ENCODE measurements around the gene PDZD2. TPM values are rescaled to one million over a fixed set of nuclear protein-coding genes. Genes with fewer than 3 reads are reported as not detected.
A peak's percentile ranks its signal among the peaks of the same experiment; 100 is the strongest.

The PDZD2 gene
- polyA plus RNA-seq, 3 donors from 2014 or later: 0.37 TPM; not detected in 2

GRCh38 chr5:31645420-31646081, 6.6 kb downstream of the PDZD2 start:
- Mint-ChIP-seq H3K27ac (no peak overlapping the region), H3K27me3 (ENCODE audit: low read depth in 3 of 3) (peaks cover 1 to 6% (median 3%) of the 10 kb centered on the region in 3 donors), H3K4me1 (no peaks in the 10 kb centered on the region), H3K36me3 (no peaks in the 10 kb centered on the region), H3K9me3 (no peaks in the 10 kb centered on the region), H3K4me3 (no peak overlapping the region)
- DNase-seq: no peak

GRCh38 chr5:31648326-31648725, 9.4 kb downstream of the PDZD2 start:
- H3K4me3 Mint-ChIP-seq: no peak overlapping the region
- H3K4me1 Mint-ChIP-seq: no peaks in the 10 kb centered on the region
- H3K27me3 Mint-ChIP-seq (ENCODE audit: low read depth in 3 of 3): peaks cover 1 to 6% (median 3%) of the 10 kb centered on the region in 3 donors
- H3K27ac Mint-ChIP-seq: no peak overlapping the region
- no peaks in the 10 kb centered on the region for H3K36me3 Mint-ChIP-seq
- no peaks in the 10 kb centered on the region for H3K9me3 Mint-ChIP-seq
- no peak for DNase-seq

GRCh38 chr5:31651241-31651640, 12.3 kb downstream of the PDZD2 start:
- no peak overlapping the region for H3K27ac Mint-ChIP-seq
- no peak for DNase-seq
- peaks cover 1 to 10% (median 3%) of the 10 kb centered on the region in 3 donors for H3K27me3 Mint-ChIP-seq (ENCODE audit: low read depth in 3 of 3)
- H3K9me3 Mint-ChIP-seq: no peaks in the 10 kb centered on the region
- H3K4me1 Mint-ChIP-seq: no peaks in the 10 kb centered on the region
- H3K4me3 Mint-ChIP-seq: no peak overlapping the region
- H3K36me3 Mint-ChIP-seq: no peaks in the 10 kb centered on the region

DNA sequence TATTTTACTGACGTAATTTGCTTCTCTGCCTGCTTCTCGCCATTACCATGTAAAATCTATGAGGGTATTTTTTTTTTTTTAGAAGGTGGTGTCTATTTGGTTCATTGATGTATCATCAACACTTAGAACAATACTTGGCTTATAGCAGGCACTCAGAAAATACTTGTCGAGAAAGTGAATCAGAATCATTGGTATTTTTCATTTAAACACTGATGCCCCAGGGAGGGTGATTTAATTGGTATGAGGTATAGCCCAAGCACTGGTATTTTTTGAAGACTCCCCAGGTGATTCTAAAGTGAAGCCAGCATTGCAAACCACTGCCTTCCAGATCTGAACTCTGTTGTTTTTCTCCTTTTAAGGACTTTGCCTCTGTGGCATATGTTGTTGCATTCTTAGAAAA, 16.6 kb downstream of the PDZD2 start:
- Mint-ChIP-seq H3K36me3 (no peaks in the 10 kb centered on the region), H3K27me3 (ENCODE audit: low read depth in 3 of 3) (peaks cover 1 to 10% (median 3%) of the 10 kb centered on the region in 3 donors), H3K9me3 (no peaks in the 10 kb centered on the region), H3K4me1 (no peaks in the 10 kb centered on the region), H3K27ac (no peak overlapping the region), H3K4me3 (no peak overlapping the region)
- no peak for DNase-seq

DNA sequence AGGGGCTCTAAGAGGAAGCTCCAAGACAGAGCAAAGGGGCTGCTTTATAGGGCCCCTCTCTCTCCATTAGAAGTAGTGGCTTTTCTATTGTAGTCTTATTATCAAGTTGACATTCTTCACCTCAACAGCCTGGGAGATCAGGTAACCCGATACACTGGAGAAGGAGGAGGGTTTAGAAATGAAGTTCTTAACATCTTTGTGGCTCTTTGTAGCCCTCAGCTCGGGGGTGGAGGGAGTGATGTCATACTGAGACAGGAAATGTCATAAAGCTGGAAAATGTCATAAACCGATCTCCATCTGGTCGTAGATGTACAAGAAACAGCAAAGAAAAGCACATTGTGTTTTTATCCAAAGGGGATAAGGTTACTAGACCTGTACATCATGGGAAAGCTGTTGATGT, 17.9 kb downstream of the PDZD2 start:
- Mint-ChIP-seq H3K4me3 (no peak overlapping the region), H3K9me3 (no peaks in the 10 kb centered on the region), H3K4me1 (no peaks in the 10 kb centered on the region), H3K27me3 (ENCODE audit: low read depth in 3 of 3) (peaks cover 1 to 10% (median 3%) of the 10 kb centered on the region in 3 donors), H3K36me3 (no peaks in the 10 kb centered on the region), H3K27ac (no peak overlapping the region)
- no peak for DNase-seq

GRCh38 chr5:31657315-31657979, 18.5 kb downstream of the PDZD2 start:
- no peak for DNase-seq
- H3K27me3 Mint-ChIP-seq (ENCODE audit: low read depth in 3 of 3): peaks cover 1 to 10% (median 3%) of the 10 kb centered on the region in 3 donors
- no peak overlapping the region for H3K4me3 Mint-ChIP-seq
- no peaks in the 10 kb centered on the region for H3K36me3 Mint-ChIP-seq
- H3K9me3 Mint-ChIP-seq: no peaks in the 10 kb centered on the region
- H3K27ac Mint-ChIP-seq: no peak overlapping the region
- H3K4me1 Mint-ChIP-seq: no peaks in the 10 kb centered on the region

- no peak for DNase-seq
- Mint-ChIP-seq H3K9me3 (no peaks in the 10 kb centered on the region), H3K27ac (no peak overlapping the region)
These were observed 22.3 kb downstream of the PDZD2 start for GRCh38 chr5:31661257-31661656.

DNA sequence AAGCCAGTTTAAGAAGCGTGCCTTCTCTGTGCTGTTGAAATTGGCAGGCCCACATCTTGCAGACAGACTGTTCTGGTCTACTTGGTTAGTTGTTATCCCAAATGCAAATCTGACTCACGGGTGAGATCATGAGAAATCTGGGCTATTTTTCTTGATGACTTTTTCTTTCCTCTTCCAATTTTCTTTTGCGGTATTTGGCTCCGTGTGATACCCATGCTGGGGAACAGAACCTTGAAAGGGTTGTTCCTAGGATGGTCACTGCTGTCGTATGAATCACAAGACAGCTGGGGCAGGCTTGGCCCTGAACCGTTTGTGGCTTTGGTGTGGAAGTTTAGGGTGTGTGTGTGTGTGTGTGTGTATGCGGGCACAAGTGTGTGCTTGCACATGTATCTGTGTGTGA, 24.6 kb downstream of the PDZD2 start:
- H3K27ac Mint-ChIP-seq: peak overlapping the region in 1 of 6 donors; percentile 55
- no peaks in the 10 kb centered on the region for H3K4me1 Mint-ChIP-seq
- no peaks in the 10 kb centered on the region for H3K9me3 Mint-ChIP-seq
- H3K36me3 Mint-ChIP-seq: no peaks in the 10 kb centered on the region
- DNase-seq: no peak
- no peak overlapping the region for H3K4me3 Mint-ChIP-seq
- peaks cover 4 to 6% (median 4%) of the 10 kb centered on the region in 3 donors for H3K27me3 Mint-ChIP-seq (ENCODE audit: low read depth in 3 of 3)

More at GRCh38 chr5:31661257-31661656, 22.3 kb downstream of the PDZD2 start:
- Mint-ChIP-seq H3K36me3 (no peaks in the 10 kb centered on the region), H3K27me3 (ENCODE audit: low read depth in 3 of 3) (peaks cover 2 to 5% (median 4%) of the 10 kb centered on the region in 3 donors), H3K4me3 (no peak overlapping the region), H3K4me1 (no peaks in the 10 kb centered on the region)

DNA sequence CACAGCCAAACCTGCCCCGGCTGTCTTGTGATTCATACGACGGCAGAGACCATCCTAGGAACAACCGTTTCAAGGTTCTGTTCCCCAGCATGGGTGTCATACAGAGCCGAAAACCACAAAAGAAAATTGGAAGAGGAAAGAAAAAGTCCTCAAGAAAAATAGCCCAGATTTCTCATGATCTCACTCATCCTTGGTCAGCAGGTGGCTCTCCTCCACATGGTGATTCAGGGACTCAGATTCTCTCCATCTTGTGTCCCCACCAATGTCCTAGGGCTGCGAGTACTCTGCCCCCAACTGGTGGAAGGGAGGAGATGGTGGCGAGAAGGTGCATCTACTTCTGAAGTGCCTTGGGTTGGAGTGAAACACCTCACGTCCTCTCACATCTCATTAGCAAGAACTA, 25.6 kb downstream of the PDZD2 start:
- DNase-seq: no peak
- Mint-ChIP-seq H3K36me3 (no peaks in the 10 kb centered on the region), H3K4me1 (no peaks in the 10 kb centered on the region), H3K27me3 (ENCODE audit: low read depth in 3 of 3) (peaks cover 2 to 5% (median 4%) of the 10 kb centered on the region in 3 donors), H3K4me3 (no peak overlapping the region), H3K9me3 (no peaks in the 10 kb centered on the region), H3K27ac (no peak overlapping the region)

DNA sequence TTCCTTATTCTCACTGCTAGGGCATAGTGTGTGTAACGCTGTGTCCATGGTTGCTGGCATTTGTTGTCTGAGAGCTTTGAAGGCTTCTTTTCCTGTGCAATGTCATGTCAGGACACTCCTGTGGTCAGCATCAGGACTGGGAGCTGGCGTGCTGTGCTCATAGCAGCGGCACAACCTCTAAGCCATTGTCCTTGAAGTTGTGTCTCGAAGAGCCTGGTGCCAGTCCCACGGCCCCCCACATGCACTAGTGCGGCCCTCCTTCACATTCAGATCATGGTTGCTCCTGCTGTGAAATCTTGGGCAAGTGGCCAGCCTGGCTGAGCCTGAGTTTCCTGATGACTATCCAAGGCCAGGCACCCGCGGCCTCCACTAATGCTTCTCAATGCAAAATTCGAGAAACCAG, 32.4 kb downstream of the PDZD2 start:
- H3K36me3 Mint-ChIP-seq: no peaks in the 10 kb centered on the region
- no peaks in the 10 kb centered on the region for H3K4me1 Mint-ChIP-seq
- H3K9me3 Mint-ChIP-seq: peaks cover 0 to 2% (median 0%) of the 10 kb centered on the region in 6 donors
- H3K4me3 Mint-ChIP-seq: no peak overlapping the region
- no peak overlapping the region for H3K27ac Mint-ChIP-seq
- DNase-seq: no peak
- H3K27me3 Mint-ChIP-seq (ENCODE audit: low read depth in 3 of 3): peaks cover 0 to 3% (median 2%) of the 10 kb centered on the region in 3 donors

- H3K27ac Mint-ChIP-seq: no peak overlapping the region
- H3K27me3 Mint-ChIP-seq (ENCODE audit: low read depth in 3 of 3): peaks cover 0 to 3% (median 1%) of the 10 kb centered on the region in 3 donors
- no peak for DNase-seq
- H3K4me3 Mint-ChIP-seq: no peak overlapping the region
- peaks cover 0 to 2% (median 0%) of the 10 kb centered on the region in 6 donors for H3K9me3 Mint-ChIP-seq
- H3K36me3 Mint-ChIP-seq: no peaks in the 10 kb centered on the region
- no peaks in the 10 kb centered on the region for H3K4me1 Mint-ChIP-seq
These were observed 35.5 kb downstream of the PDZD2 start for GRCh38 chr5:31674371-31674951.

DNA sequence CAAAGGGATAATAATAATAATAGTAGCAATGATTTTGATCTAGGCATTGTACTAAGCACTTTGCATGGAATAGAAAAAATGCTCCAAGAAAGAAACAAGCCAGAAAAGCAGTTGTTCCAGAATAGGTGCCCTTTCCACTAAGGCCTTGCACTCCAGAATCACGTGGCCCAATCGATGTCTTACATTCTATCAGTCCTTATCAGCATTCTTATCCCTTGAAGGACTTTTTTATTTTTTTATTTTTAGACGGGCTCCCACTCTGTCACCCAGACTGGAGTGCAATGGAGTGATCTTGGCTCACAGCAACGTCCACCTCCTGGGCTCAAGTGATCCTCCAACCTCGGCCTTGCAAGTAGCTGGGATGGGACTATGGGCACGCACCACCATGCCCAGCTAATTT, 36.5 kb downstream of the PDZD2 start:
- DNase-seq: no peak
- peaks cover 0 to 2% (median 0%) of the 10 kb centered on the region in 6 donors for H3K9me3 Mint-ChIP-seq
- no peak overlapping the region for H3K27ac Mint-ChIP-seq
- peaks cover 0 to 3% (median 1%) of the 10 kb centered on the region in 3 donors for H3K27me3 Mint-ChIP-seq (ENCODE audit: low read depth in 3 of 3)
- no peaks in the 10 kb centered on the region for H3K36me3 Mint-ChIP-seq
- H3K4me3 Mint-ChIP-seq: no peak overlapping the region
- H3K4me1 Mint-ChIP-seq: no peaks in the 10 kb centered on the region

DNA sequence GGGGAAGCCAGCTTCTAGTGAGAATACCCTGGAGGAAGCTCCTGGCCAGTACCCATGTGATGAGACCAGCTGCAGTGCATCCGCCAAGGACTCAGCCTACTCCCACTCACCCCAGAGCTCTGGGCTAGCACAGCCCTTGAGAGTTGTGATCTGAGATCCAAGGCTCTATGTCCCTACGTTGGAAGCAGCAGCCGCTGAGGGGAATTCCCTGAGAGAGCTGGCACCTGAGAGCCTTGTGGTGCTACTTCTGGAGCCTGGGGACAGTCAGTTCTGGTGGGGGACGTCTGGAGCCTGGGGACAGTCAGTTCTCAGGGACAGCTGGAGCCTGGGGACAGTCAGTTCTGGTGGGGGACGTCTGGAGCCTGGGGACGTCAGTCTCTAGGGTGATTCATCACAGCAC, 39.2 kb downstream of the PDZD2 start:
- H3K36me3 Mint-ChIP-seq: no peaks in the 10 kb centered on the region
- DNase-seq: no peak
- no peaks in the 10 kb centered on the region for H3K4me1 Mint-ChIP-seq
- H3K4me3 Mint-ChIP-seq: no peak overlapping the region
- H3K27ac Mint-ChIP-seq: no peak overlapping the region
- peaks cover 0 to 3% (median 0%) of the 10 kb centered on the region in 3 donors for H3K27me3 Mint-ChIP-seq (ENCODE audit: low read depth in 3 of 3)
- no peaks in the 10 kb centered on the region for H3K9me3 Mint-ChIP-seq

DNA sequence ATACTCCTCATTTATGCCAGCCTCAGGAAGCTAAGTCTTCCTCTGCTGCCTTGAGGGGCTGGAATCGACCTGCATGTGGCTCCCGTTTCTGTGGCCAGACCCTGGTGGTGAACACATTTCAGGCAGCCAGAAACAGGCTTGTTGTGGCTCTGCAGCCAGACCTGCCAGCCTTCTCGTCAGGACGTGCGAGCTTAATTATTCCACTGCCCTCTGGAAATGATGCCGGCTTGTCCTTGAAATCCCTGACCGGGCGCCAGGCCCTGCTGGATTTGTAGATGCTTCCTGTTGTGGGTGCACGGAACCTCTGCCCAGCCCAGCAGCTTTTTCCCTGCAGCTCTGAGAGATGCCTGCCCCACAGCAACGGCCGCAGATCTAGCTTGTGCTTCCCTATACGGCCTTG, 41.6 kb downstream of the PDZD2 start:
- no peak for DNase-seq
- H3K9me3 Mint-ChIP-seq: no peaks in the 10 kb centered on the region
- H3K27ac Mint-ChIP-seq: no peak overlapping the region
- H3K27me3 Mint-ChIP-seq (ENCODE audit: low read depth in 3 of 3): peaks cover 0 to 5% (median 3%) of the 10 kb centered on the region in 3 donors
- no peak overlapping the region for H3K4me3 Mint-ChIP-seq
- H3K4me1 Mint-ChIP-seq: no peaks in the 10 kb centered on the region
- H3K36me3 Mint-ChIP-seq: no peaks in the 10 kb centered on the region
